Activated B cell treated with CpG ODN at 0.5 μM for 24 hours (primary cell): ENCODE data around the gene RFESD. TPM values are rescaled to one million over a fixed set of nuclear protein-coding genes. Genes with fewer than 3 reads are reported as not detected.

Experiments
- ATAC-seq: fragments of 200-7000 bp; cut with Tn5 transposase; one replicate; pipeline ENCODE4 v1.10.0; 2021; ENCODE audit warnings: low read depth, mild to moderate bottlenecking, moderate library complexity
- CTCF ChIA-PET: fragments of 350-600 bp; sonication (Branson Sonifier 250); formaldehyde crosslinking; loops from one replicate; lab custom pipeline; 2021; ENCODE audit warnings: antibody characterized with exemption; lab: Charles Lee
- POLR2A ChIA-PET: fragments of 350-600 bp; sonication (Branson Sonifier 250); formaldehyde crosslinking; loops from one replicate; lab custom pipeline; 2021; ENCODE audit warnings: antibody characterized with exemption; lab: Charles Lee
- DNase-seq: peaks from one replicate; pipeline ENCODE4 v3.0.0; 2022
- H3K27ac Mint-ChIP-seq: one replicate; pipeline ENCODE4 v1.8.0; 2020; ENCODE audit warnings: mixed read lengths
- H3K27me3 Mint-ChIP-seq: one replicate; pipeline ENCODE4 v1.8.0; 2021; ENCODE audit warnings: mixed read lengths
- H3K36me3 Mint-ChIP-seq: one replicate; pipeline ENCODE4 v1.8.0; 2021; ENCODE audit warnings: low read depth, mixed read lengths
- H3K4me1 Mint-ChIP-seq: one replicate; pipeline ENCODE4 v1.8.0; 2021; ENCODE audit warnings: mixed read lengths
- H3K4me3 Mint-ChIP-seq: one replicate; pipeline ENCODE4 v1.8.0; 2020; ENCODE audit warnings: mild to moderate bottlenecking, mixed read lengths
- H3K9me3 Mint-ChIP-seq: one replicate; pipeline ENCODE4 v1.8.0; 2020; ENCODE audit warnings: mixed read lengths
- intact Hi-C: fragments of 100-400 bp; cut with micrococcal nuclease; formaldehyde crosslinking; loops from one replicate; pipeline ENCODE4 v1.15.1; 2024
- total RNA-seq: library from RNA; stranded (reverse); gene quantifications from 2 replicates; pipeline ENCODE4 v1.2.3, GENCODE V29; 2022
- TF ChIP-seq, protein P1 (sequence below): fragments of 200-600 bp; IDR thresholded peaks from one replicate; pipeline ENCODE4 v1.8.0; 2022; ENCODE audit warnings: antibody characterized with exemption, mild to moderate bottlenecking

The RFESD gene
- total RNA-seq, 1 donor from 2014 or later: 1.8 TPM

DNA sequence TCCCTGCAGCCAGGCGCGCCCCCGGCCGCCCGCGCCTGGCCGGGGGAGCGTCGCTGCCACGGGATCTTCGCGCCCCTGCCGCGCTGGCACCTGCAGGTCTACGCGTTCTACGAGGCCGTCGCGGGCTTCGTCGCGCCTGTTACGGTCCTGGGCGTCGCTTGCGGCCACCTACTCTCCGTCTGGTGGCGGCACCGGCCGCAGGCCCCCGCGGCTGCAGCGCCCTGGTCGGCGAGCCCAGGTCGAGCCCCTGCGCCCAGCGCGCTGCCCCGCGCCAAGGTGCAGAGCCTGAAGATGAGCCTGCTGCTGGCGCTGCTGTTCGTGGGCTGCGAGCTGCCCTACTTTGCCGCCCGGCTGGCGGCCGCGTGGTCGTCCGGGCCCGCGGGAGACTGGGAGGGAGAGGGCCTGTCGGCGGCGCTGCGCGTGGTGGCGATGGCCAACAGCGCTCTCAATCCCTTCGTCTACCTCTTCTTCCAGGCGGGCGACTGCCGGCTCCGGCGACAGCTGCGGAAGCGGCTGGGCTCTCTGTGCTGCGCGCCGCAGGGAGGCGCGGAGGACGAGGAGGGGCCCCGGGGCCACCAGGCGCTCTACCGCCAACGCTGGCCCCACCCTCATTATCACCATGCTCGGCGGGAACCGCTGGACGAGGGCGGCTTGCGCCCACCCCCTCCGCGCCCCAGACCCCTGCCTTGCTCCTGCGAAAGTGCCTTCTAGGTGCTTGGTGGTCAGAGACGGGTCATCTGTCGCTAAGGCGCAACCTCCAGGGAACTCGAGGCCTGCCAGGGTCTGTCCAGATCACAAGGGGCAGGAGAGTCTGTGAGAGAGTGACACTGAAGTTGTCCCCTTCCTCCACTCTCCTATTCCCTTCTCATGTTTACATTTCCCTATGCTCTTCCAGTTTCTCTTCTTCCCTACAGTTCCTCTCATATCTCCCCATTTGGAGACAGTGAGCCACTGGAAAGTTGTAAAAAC lies 25.4 kb upstream of the RFESD start:
- TF ChIP-seq, protein P1, sequence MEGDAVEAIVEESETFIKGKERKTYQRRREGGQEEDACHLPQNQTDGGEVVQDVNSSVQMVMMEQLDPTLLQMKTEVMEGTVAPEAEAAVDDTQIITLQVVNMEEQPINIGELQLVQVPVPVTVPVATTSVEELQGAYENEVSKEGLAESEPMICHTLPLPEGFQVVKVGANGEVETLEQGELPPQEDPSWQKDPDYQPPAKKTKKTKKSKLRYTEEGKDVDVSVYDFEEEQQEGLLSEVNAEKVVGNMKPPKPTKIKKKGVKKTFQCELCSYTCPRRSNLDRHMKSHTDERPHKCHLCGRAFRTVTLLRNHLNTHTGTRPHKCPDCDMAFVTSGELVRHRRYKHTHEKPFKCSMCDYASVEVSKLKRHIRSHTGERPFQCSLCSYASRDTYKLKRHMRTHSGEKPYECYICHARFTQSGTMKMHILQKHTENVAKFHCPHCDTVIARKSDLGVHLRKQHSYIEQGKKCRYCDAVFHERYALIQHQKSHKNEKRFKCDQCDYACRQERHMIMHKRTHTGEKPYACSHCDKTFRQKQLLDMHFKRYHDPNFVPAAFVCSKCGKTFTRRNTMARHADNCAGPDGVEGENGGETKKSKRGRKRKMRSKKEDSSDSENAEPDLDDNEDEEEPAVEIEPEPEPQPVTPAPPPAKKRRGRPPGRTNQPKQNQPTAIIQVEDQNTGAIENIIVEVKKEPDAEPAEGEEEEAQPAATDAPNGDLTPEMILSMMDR: no peak
- peak; percentile 48 for DNase-seq
- CTCF ChIA-PET: interaction anchor here (1.2 to 1.5 kb wide), 3 partner anchors 24 to 160 kb away, joined by 3 to 4 read pairs (median 4); partner anchors contain the start of genes ARSK and SKIC3
- Mint-ChIP-seq H3K36me3 (no peaks in the 10 kb centered on the region), H3K27me3 (no peaks in the 10 kb centered on the region), H3K9me3 (no peaks in the 10 kb centered on the region), H3K4me1 (peaks cover 28% of the 10 kb centered on the region), H3K27ac (no peak overlapping the region), H3K4me3 (peak overlapping the region; percentile 80)
- intact Hi-C loops: loop anchor here (1.0 kb wide), 3 partner anchors 11 to 66 kb away; partner anchors contain the start of genes ARSK and RFESD
- POLR2A ChIA-PET: interaction anchor here (0.6 to 2.6 kb wide), 6 partner anchors 11 to 1562 kb away, joined by 3 to 20 read pairs (median 4); partner anchors contain the start of genes ARSK, RFESD and SKIC3
- ATAC-seq: peak; percentile 43

DNA sequence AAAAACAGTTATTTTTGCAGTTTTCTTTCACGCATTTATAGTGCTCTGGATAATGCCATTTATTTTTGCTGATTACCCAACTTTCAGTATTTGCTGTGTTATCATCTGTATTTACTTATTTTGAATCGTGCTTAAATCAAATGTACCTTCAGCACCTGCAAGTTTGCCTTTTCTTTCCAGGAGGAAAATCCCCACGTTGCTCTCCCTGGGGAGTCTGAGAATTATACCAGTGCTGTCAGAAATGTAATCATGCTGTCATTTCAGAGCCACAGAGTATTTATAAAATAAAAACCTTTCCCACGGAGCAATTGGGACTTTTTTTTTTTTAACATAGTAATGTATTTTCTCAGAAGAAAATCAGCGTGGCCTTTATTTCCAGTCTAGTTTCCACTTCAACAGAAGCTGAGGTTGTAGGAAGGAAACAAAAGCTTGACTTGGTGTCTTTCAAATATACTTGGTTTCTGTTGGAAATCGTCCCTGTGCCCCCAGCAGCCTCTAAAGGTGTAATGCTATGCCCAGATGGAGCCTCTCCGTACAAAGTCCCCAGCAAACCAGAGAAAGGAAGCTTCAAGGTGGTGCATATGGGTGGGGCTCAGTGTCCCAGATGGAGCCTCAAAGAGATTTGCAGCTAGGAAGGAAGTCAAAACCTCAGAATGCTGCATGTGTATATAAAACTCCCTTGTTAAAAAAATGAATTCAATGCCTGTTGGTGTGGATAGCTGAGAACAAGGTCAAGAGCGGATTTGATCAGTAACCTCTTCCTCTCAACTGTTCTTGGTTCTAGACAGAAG lies 24.5 kb upstream of the RFESD start:
- H3K27me3 Mint-ChIP-seq: no peaks in the 10 kb centered on the region
- H3K4me3 Mint-ChIP-seq: peak overlapping the region; percentile 80
- no peaks in the 10 kb centered on the region for H3K36me3 Mint-ChIP-seq
- ChIA-PET CTCF (interaction anchor here (1.2 to 1.5 kb wide), 2 partner anchors 23 to 159 kb away, joined by 4 read pairs; no protein-coding TSS in a partner anchor), POLR2A (interaction anchor here (0.7 to 2.6 kb wide), 5 partner anchors 10 to 1558 kb away, joined by 3 to 20 read pairs (median 6); partner anchors contain the start of genes ARSK, RFESD and SKIC3)
- TF ChIP-seq, protein P1: no peak
- H3K4me1 Mint-ChIP-seq: peaks cover 28% of the 10 kb centered on the region
- intact Hi-C loops: loop anchor here (1.0 kb wide), 1 partner anchor 10 kb away; no protein-coding TSS in a partner anchor
- no peak for DNase-seq
- no peaks in the 10 kb centered on the region for H3K9me3 Mint-ChIP-seq
- H3K27ac Mint-ChIP-seq: peak overlapping the region; percentile 12
- no peak for ATAC-seq

DNA sequence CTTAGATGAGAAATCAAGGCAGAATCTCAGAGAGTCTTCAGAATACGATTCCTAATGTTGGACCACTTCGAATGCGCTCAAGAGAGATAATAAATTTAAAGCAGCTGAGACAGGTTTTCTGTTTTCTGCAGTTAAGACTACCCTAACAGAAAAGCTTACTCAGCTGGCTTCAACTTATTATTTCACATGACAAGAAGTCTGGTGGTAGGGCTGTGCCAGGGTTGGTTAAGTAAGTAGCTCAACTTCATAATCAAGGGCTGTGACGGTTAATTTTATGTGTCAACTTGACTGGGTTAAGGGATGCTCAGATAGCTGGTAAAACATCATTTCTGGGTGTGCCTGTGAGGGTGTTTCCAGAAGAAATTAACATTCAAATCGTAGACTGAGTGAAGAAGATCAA lies 22.9 kb upstream of the RFESD start:
- DNase-seq (no peak), ATAC-seq (no peak)
- Mint-ChIP-seq H3K36me3 (no peaks in the 10 kb centered on the region), H3K27me3 (no peaks in the 10 kb centered on the region), H3K4me3 (no peak overlapping the region), H3K4me1 (peaks cover 24% of the 10 kb centered on the region), H3K9me3 (no peaks in the 10 kb centered on the region), H3K27ac (no peak overlapping the region)
- intact Hi-C loops: no loop called here
- ChIA-PET POLR2A (interaction anchor here (2.5 to 2.6 kb wide), 2 partner anchors 8 to 23 kb away, joined by 8 to 20 read pairs; partner anchors contain the start of gene RFESD), CTCF (interaction anchor here (0.6 kb wide), 1 partner anchor 161 kb away, joined by 3 read pairs; no protein-coding TSS in a partner anchor)
- TF ChIP-seq, protein P1: no peak

DNA sequence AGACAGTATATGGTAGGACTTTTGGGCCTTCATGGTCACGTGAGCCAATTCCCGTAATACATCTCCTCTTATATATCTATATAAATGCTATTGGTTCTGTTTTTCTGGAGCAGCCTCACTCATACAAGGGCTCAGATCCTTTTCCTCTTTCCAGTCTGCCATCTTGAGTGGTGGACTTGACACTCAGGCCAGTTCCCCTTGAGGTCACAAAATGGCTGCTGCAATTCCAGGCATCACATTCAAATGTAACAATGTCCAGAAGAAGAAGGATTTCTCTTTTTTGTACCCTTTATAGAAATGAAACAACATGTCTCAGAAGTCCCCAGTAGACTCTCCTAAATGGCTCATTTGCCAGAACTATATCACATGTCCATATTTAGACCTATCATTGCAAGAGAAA lies 22.2 kb upstream of the RFESD start:
- DNase-seq (no peak), ATAC-seq (no peak)
- Mint-ChIP-seq H3K4me1 (peaks cover 21% of the 10 kb centered on the region), H3K27me3 (no peaks in the 10 kb centered on the region), H3K9me3 (no peaks in the 10 kb centered on the region), H3K27ac (no peak overlapping the region), H3K4me3 (no peak overlapping the region), H3K36me3 (no peaks in the 10 kb centered on the region)
- TF ChIP-seq, protein P1: no peak
- intact Hi-C loops: no loop called here
- POLR2A ChIA-PET: interaction anchor here (2.5 kb wide), 1 partner anchor 7 kb away, joined by 8 read pairs; no protein-coding TSS in a partner anchor
- CTCF ChIA-PET: no interaction called here
